ENCODE results near the gene NOL4.

NOL4 gene

GRCh38 chr18:34194239-34194638, 30.5 kb downstream of the NOL4 start:
- Histone ChIP-seq H3K4me1 (ENCODE audit: control extremely low read depth in 1 of 4, control insufficient read depth in 4 of 4, insufficient read depth in 4 of 4, low read length in 3 of 4) (no peaks in the 10 kb centered on the region), H3K36me3 (ENCODE audit: control insufficient read depth in 4 of 4, insufficient read depth in 4 of 4, low read length in 3 of 4) (no peaks in the 10 kb centered on the region), H3K9me3 (ENCODE audit: control extremely low read depth in 1 of 5, control insufficient read depth in 4 of 5, insufficient read depth in 2 of 5, low read depth in 1 of 5, low read length in 4 of 5) (no peaks in the 10 kb centered on the region), H3K27me3 (replicated peaks in 2 of 5; ENCODE audit: control insufficient read depth in 4 of 5, insufficient read depth in 5 of 5, low read length in 4 of 5) (no peaks in the 10 kb centered on the region), H3K4me3 (ENCODE audit: control insufficient read depth in 1 of 7, extremely low read depth in 1 of 7, insufficient read depth in 4 of 7, low read depth in 2 of 7, low read length in 6 of 7) (no peak overlapping the region), H3K27ac (ENCODE audit: insufficient read depth in 1 of 2, low read depth in 1 of 2, low read length in 2 of 2, poor library complexity in 1 of 2, severe bottlenecking in 2 of 2) (no peak overlapping the region)
- 83% methylated on average over 1 of the region's 3 CpGs for WGBS (ENCODE audit: insufficient coverage)
- DNase-seq, result no peak
- POLR2A ChIA-PET, result no interaction called here
- CTCF ChIA-PET, result no interaction called here

GRCh38 chr18:34189656-34190435, 34.9 kb downstream of the NOL4 start:
- no peak for DNase-seq
- Histone ChIP-seq H3K36me3 (ENCODE audit: control insufficient read depth in 4 of 4, insufficient read depth in 4 of 4, low read length in 3 of 4) (no peaks in the 10 kb centered on the region), H3K4me3 (ENCODE audit: control insufficient read depth in 1 of 7, extremely low read depth in 1 of 7, insufficient read depth in 4 of 7, low read depth in 2 of 7, low read length in 6 of 7) (no peak overlapping the region), H3K4me1 (ENCODE audit: control extremely low read depth in 1 of 4, control insufficient read depth in 4 of 4, insufficient read depth in 4 of 4, low read length in 3 of 4) (no peaks in the 10 kb centered on the region), H3K27ac (ENCODE audit: insufficient read depth in 1 of 2, low read depth in 1 of 2, low read length in 2 of 2, poor library complexity in 1 of 2, severe bottlenecking in 2 of 2) (no peak overlapping the region), H3K9me3 (ENCODE audit: control extremely low read depth in 1 of 5, control insufficient read depth in 4 of 5, insufficient read depth in 2 of 5, low read depth in 1 of 5, low read length in 4 of 5) (no peaks in the 10 kb centered on the region), H3K27me3 (replicated peaks in 2 of 5; ENCODE audit: control insufficient read depth in 4 of 5, insufficient read depth in 5 of 5, low read length in 4 of 5) (no peaks in the 10 kb centered on the region)
- WGBS (ENCODE audit: insufficient coverage), result no CpG with 5 or more reads among the region's 3 CpGs
- POLR2A ChIA-PET, result no interaction called here
- CTCF ChIA-PET, result no interaction called here

All from common myeloid progenitor, CD34-positive (primary cell).